Trophoblast cell (in vitro differentiated cells and primary cell): ENCODE results near the gene PIAS1.

Experiments
- DNase-seq, 2 donors: peaks; one replicate each; pipeline ENCODE4 v3.0.0-alpha.2; 2016
- H2AFZ ChIP-seq: 2 replicates; pipeline ENCODE4 v1.6.1; 2013; ENCODE audit warnings: low read length, moderate library complexity, mild to moderate bottlenecking; ENCODE audit not compliant: insufficient read depth, poor library complexity
- H2AK5ac ChIP-seq: 2 replicates; pipeline ENCODE4 v1.6.1; 2013; ENCODE audit warnings: mild to moderate bottlenecking, low read length
- H2BK120ac ChIP-seq: 2 replicates; pipeline ENCODE4 v1.6.1; 2013; ENCODE audit warnings: low read length, mild to moderate bottlenecking, moderate library complexity; ENCODE audit not compliant: insufficient read depth, poor library complexity
- H2BK12ac ChIP-seq: 2 replicates; pipeline ENCODE4 v1.6.1; 2013; ENCODE audit warnings: mild to moderate bottlenecking, low read length, moderate library complexity
- H2BK5ac ChIP-seq: 2 replicates; pipeline ENCODE4 v1.6.1; 2013; ENCODE audit warnings: low read length, low read depth, moderate library complexity, mild to moderate bottlenecking; ENCODE audit not compliant: poor library complexity
- H3K14ac ChIP-seq: 2 replicates; pipeline ENCODE4 v1.6.1; 2013; ENCODE audit warnings: mild to moderate bottlenecking, low read length
- H3K18ac ChIP-seq: 2 replicates; pipeline ENCODE4 v1.6.1; 2013; ENCODE audit warnings: mild to moderate bottlenecking, low read length
- H3K23ac ChIP-seq: 2 replicates; pipeline ENCODE4 v1.6.1; 2013; ENCODE audit warnings: low read length
- H3K27ac ChIP-seq: 2 replicates; pipeline ENCODE4 v1.5.1; 2013; ENCODE audit warnings: low read depth, mild to moderate bottlenecking, inconsistent platforms, low read length, moderate library complexity
- H3K27me3 ChIP-seq: 2 replicates; pipeline ENCODE4 v1.6.1; 2013; ENCODE audit warnings: inconsistent platforms, mild to moderate bottlenecking, low read length, moderate library complexity; ENCODE audit not compliant: insufficient read depth
- H3K36me3 ChIP-seq, 2 experiments: 1 replicate in 1 of 2; 2 replicates in 1 of 2; pipeline ENCODE4 v1.6.1; 2013; ENCODE audit warnings: low read length in 2 of 2, mild to moderate bottlenecking in 2 of 2, moderate library complexity in 1 of 2; ENCODE audit not compliant: insufficient read depth in 2 of 2, control insufficient read depth in 1 of 2
- H3K4ac ChIP-seq: 2 replicates; pipeline ENCODE4 v1.6.1; 2013; ENCODE audit warnings: low read depth, mild to moderate bottlenecking, low read length, moderate library complexity
- H3K4me1 ChIP-seq, 2 experiments: 1 replicate in 1 of 2; 2 replicates in 1 of 2; pipeline ENCODE4 v1.6.1; 2013; ENCODE audit warnings: low read length in 2 of 2, mild to moderate bottlenecking in 2 of 2, moderate library complexity in 1 of 2; ENCODE audit not compliant: insufficient read depth in 2 of 2, control insufficient read depth in 1 of 2
- H3K4me2 ChIP-seq: 2 replicates; pipeline ENCODE4 v1.6.1; 2013; ENCODE audit warnings: inconsistent platforms, mild to moderate bottlenecking, low read length, moderate library complexity
- H3K4me3 ChIP-seq: 2 replicates; pipeline ENCODE4 v1.5.1; 2013; ENCODE audit warnings: mild to moderate bottlenecking, low read depth, low read length, inconsistent platforms
- H3K79me1 ChIP-seq: one replicate; pipeline ENCODE4 v1.6.1; 2013; ENCODE audit warnings: low read length
- H3K79me2 ChIP-seq: 2 replicates; pipeline ENCODE4 v1.6.1; 2013; ENCODE audit warnings: low read length, mild to moderate bottlenecking; ENCODE audit not compliant: control insufficient read depth, insufficient read depth, poor library complexity
- H3K9ac ChIP-seq: 2 replicates; pipeline ENCODE4 v1.6.1; 2013; ENCODE audit warnings: mild to moderate bottlenecking, low read length
- H3K9me3 ChIP-seq: 2 replicates; pipeline ENCODE4 v1.6.1; 2013; ENCODE audit warnings: low read depth, mild to moderate bottlenecking, control low read depth, inconsistent platforms, low read length; ENCODE audit not compliant: insufficient read depth
- H4K12ac ChIP-seq: 2 replicates; pipeline ENCODE4 v1.6.1; 2013; ENCODE audit warnings: low read depth, mild to moderate bottlenecking, low read length, moderate library complexity
- H4K8ac ChIP-seq: 2 replicates; pipeline ENCODE4 v1.6.1; 2013; ENCODE audit warnings: low read depth, mild to moderate bottlenecking, low read length, moderate library complexity
- H4K91ac ChIP-seq: one replicate; pipeline ENCODE4 v1.6.1; 2013; ENCODE audit warnings: low read depth, mild to moderate bottlenecking, low read length, moderate library complexity
- WGBS: extraction: QIAGEN DNeasy Blood & Tissue Kit; methylation state at CpG from one replicate; pipeline ENCODE4 v1.1.7; 2013; ENCODE audit warnings: missing lambda C conversion rate; ENCODE audit not compliant: insufficient read length, insufficient coverage; ENCODE audit errors: extremely low coverage; 5-methylcytosine and 5-hydroxymethylcytosine counted together

PIAS1 gene

GRCh38 chr15:68192804-68193486 is 138.8 kb downstream of the PIAS1 start:
- Histone ChIP-seq H2BK12ac (no peak overlapping the region), H2AFZ (no peak overlapping the region), H3K27me3 (no peaks in the 10 kb centered on the region), H2BK5ac (no peak overlapping the region), H3K4me3 (no peak overlapping the region), H2BK120ac (no peak overlapping the region), H3K23ac (no peak overlapping the region), H3K4me1 (no peaks in the 10 kb centered on the region), H3K4ac (no peak overlapping the region), H3K4me2 (no peak overlapping the region), H3K79me1 (no peaks in the 10 kb centered on the region), H3K9ac (no peak overlapping the region), H4K12ac (no peak overlapping the region), H3K18ac (no peak overlapping the region), H4K8ac (no peak overlapping the region), H3K36me3 (peaks cover 12 to 38% of the 10 kb centered on the region in 2 experiments), H4K91ac (no peak overlapping the region), H3K14ac (no peak overlapping the region), H3K9me3 (no peaks in the 10 kb centered on the region), H3K79me2 (no peaks in the 10 kb centered on the region), H2AK5ac (no peak overlapping the region), H3K27ac (no peak overlapping the region)
- DNase-seq, result no peak
- no CpG with 5 or more reads among the region's 5 CpGs for WGBS

GRCh38 chr15:68195336-68196112 is 141.4 kb downstream of the PIAS1 start:
- H2BK120ac ChIP-seq, result no peak overlapping the region
- H2BK12ac ChIP-seq, result no peak overlapping the region
- no peak for DNase-seq
- H4K91ac ChIP-seq, result no peak overlapping the region
- H3K27me3 ChIP-seq, result no peaks in the 10 kb centered on the region
- WGBS, result no CpG with 5 or more reads among the region's 8 CpGs
- H3K9me3 ChIP-seq, result peaks cover 4% of the 10 kb centered on the region
- H4K8ac ChIP-seq, result no peak overlapping the region
- H3K4me2 ChIP-seq, result no peak overlapping the region
- no peak overlapping the region for H3K9ac ChIP-seq
- H3K79me1 ChIP-seq, result no peaks in the 10 kb centered on the region
- H3K79me2 ChIP-seq, result no peaks in the 10 kb centered on the region
- H3K36me3 ChIP-seq, result peaks cover 12 to 36% of the 10 kb centered on the region in 2 experiments
- no peak overlapping the region for H3K18ac ChIP-seq
- no peak overlapping the region for H2AFZ ChIP-seq
- H3K14ac ChIP-seq, result no peak overlapping the region
- no peak overlapping the region for H2AK5ac ChIP-seq
- no peak overlapping the region for H3K27ac ChIP-seq
- peaks cover 0 to 1% of the 10 kb centered on the region in 2 experiments for H3K4me1 ChIP-seq
- H2BK5ac ChIP-seq, result no peak overlapping the region
- H3K4me3 ChIP-seq, result no peak overlapping the region
- H3K23ac ChIP-seq, result no peak overlapping the region
- no peak overlapping the region for H3K4ac ChIP-seq
- H4K12ac ChIP-seq, result no peak overlapping the region

GRCh38 chr15:68196445-68197169 is 142.5 kb downstream of the PIAS1 start:
- H3K9me3 ChIP-seq, result peaks cover 4% of the 10 kb centered on the region

GRCh38 chr15:68197170-68197492 is 143.0 kb downstream of the PIAS1 start:
- Histone ChIP-seq H3K27ac (no peak overlapping the region), H2AK5ac (no peak overlapping the region), H3K4me1 (peaks cover 0 to 5% of the 10 kb centered on the region in 2 experiments), H4K12ac (no peak overlapping the region), H3K4me2 (no peak overlapping the region), H3K9me3 (peaks cover 4% of the 10 kb centered on the region), H2AFZ (no peak overlapping the region), H3K79me2 (no peaks in the 10 kb centered on the region), H3K27me3 (no peaks in the 10 kb centered on the region), H3K14ac (no peak overlapping the region), H3K79me1 (no peaks in the 10 kb centered on the region), H2BK120ac (no peak overlapping the region), H2BK12ac (no peak overlapping the region), H3K18ac (no peak overlapping the region), H3K4ac (no peak overlapping the region), H4K91ac (no peak overlapping the region), H3K36me3 (peaks cover 10 to 34% of the 10 kb centered on the region in 2 experiments), H2BK5ac (no peak overlapping the region), H3K9ac (no peak overlapping the region), H3K4me3 (no peak overlapping the region), H4K8ac (no peak overlapping the region), H3K23ac (no peak overlapping the region)
- WGBS, result no CpG with 5 or more reads among the region's 8 CpGs
- no peak for DNase-seq

More at GRCh38 chr15:68196445-68197169, 142.5 kb downstream of the PIAS1 start:
- H3K4me1 ChIP-seq, result peaks cover 0 to 5% of the 10 kb centered on the region in 2 experiments
- no peak overlapping the region for H2BK120ac ChIP-seq
- H3K27ac ChIP-seq, result no peak overlapping the region
- peaks cover 12 to 36% of the 10 kb centered on the region in 2 experiments for H3K36me3 ChIP-seq
- H3K18ac ChIP-seq, result no peak overlapping the region
- no peak overlapping the region for H2AK5ac ChIP-seq
- H3K9ac ChIP-seq, result no peak overlapping the region
- no CpG with 5 or more reads among the region's 17 CpGs for WGBS
- no peaks in the 10 kb centered on the region for H3K79me1 ChIP-seq
- H3K79me2 ChIP-seq, result no peaks in the 10 kb centered on the region
- H4K8ac ChIP-seq, result no peak overlapping the region
- H3K4ac ChIP-seq, result no peak overlapping the region
- no peaks in the 10 kb centered on the region for H3K27me3 ChIP-seq
- no peak overlapping the region for H3K14ac ChIP-seq
- H2AFZ ChIP-seq, result no peak overlapping the region
- H2BK12ac ChIP-seq, result no peak overlapping the region
- no peak overlapping the region for H3K4me2 ChIP-seq
- H4K91ac ChIP-seq, result no peak overlapping the region
- no peak overlapping the region for H3K4me3 ChIP-seq
- no peak overlapping the region for H3K23ac ChIP-seq
- no peak for DNase-seq
- no peak overlapping the region for H2BK5ac ChIP-seq
- H4K12ac ChIP-seq, result no peak overlapping the region
